ENCODE measurements around the gene DCAF11.

DCAF11 gene

DNA sequence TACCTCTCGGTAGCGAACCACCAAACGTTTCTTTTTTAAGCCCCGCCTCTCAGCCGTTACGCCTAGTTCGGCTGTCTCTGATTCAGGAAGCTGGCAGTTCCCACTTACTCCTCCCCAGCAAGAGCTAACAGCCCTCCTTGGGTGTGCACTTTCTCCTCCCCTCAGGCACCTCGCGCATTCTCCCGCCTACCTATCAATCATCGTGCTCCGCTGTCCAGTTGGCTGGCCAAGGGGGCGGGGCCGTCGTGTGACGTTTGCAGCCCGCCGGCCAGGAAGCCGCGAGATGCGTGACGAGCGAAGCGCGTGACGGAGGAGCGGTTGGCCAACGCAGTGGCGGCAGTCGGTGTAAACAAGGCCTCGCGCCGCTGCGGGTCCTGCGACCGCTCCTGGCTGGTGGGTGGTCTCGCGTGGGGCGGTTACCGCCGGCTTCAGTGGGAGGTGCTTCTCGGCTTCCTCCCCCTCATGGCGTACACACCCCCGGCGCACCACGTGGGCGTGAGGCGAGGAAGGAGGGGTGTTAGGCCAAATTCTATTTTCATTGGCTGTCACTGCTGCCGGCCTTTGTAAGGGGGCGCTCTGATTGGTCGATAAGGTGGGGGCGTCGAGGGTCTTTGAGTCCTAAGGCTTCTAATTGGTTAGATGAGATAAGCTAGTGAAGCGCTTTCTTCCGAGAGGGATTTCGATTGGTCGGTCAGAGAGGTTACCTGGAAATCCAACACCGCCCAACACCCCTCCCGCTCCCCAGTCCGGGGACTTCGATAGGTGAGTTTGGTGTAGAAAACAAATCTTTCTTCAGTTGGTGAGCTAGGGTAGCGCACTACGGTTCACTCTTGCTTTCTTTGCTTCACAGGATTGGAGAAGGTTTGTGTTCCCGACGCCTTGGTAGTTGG, at the start of gene DCAF11, which contains the start of gene NRL:
DCAF11 (plus strand) TSS at position 246 of the 890 bp plus-strand sequence. CDS start 818 bp downstream, outside the sequence.
NRL (minus strand) TSS at position 418 of the 890 bp plus-strand sequence. CDS start 32,101 bp downstream, outside the sequence.
- peak; percentile 100 for DNase-seq

DNA sequence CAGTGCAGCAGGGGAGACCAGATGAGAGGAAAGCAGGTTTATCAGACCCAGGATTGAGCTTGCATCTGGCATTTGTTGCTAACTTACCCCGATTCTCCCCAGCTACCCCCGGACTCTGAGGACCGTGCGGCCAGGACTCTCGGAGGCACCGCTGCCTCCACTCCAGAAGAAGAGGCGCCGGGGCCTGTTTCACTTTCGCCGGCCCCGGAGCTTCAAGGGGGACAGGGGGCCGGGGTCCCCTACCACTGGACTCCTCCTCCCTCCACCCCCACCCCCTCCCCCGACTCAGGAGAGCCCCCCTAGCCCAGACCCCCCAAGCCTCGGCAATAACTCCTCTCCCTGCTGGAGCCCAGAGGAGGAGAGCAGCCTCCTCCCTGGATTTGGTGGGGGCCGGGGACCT, 49.7 kb upstream of the DCAF11 start:
- DNase-seq = no peak

DNA sequence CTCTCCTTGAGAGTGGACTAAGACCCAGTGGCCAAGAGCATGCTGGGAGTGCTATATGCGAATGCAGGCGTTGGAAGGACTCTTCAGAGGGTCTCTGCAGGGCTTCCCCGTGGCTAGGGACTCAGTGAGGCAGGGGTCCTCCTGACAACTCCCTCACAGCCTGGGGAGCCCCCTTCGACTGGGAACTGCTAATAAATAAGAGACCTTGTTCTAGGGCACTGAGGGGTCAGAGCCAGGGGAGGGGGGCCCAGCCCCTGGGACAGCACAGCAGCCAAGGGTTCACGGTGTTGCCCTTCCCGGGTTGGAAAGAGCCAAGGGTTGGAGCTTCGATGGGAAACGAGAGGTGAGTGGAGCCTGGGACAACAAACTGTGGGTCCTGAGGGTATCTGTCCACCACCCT, 49.2 kb upstream of the DCAF11 start:
- DNase-seq = no peak

DNA sequence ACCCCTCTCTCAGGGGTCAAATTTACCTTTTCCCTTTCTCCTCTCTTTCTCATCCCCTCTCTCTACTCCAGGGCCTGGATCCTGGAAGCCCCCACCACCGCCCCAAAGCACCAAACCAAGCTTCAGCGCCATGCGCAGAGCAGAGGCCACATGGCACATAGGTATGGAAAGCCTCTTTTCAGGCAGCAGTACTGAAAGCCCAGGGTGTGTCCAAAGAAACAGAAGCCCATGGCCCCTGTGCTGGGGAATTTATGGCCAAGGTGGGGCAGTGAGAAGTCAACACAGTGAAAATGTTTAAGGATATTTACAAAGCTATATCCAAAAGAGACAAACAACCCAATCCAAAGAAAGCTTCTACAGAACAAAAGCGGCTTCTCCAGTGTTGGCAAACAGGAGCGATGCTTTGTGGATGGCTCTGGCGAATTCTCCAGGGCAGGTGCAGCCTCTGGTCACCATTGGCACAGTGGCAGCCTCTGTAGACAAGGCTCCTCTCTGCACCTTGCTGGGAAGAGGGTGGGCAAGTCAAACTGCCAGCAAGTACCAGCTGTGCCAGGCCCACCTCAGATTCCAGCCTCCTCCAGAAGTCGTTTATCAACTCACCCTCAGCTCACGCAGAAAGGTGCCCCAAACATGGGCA, 48.0 kb upstream of the DCAF11 start:
- no peak for DNase-seq

DNA sequence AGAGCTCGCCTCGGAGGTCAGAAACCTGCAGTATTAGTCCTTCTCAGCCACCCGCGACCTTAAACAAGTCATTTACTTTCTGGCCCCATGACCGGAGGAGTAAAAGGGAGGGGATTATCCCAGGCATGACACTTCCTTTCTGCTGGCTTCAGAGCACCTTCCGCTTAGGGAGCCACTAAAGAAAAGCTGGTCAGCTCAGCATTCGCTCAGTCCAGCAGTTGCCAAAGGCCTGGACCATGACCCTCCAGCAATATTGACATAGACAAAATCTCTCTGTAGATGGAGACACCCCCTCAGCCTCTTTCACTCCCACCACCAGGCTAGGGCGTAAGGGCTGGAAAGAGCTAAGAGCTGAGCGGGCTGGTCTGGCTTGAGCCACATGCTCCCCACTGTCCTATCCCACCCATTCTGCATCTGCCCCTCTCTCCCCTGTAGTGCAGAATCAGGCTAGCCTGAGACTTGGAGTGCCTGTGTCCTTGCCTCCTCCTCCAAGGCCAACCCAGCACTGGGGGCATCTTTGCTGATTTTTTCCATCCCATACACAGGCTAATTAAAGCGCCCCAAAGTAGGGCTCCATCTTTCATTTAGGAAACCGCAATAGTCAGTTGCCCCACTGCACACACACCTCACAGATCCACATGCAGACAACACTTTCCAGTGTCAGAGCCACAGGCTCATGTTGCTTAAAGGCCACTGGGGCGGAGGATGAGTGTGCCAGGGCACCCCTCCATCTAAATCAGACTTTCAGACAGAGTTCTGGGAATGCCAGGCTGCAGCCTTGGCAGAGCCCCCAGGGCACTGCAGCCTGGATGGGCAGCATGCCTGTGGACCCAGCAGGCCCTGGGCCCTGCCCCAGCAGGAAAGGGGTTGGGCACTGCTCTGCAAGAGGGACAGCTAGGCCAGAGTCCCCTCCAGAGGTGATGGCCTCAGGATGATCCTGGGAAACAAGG, 47.2 kb upstream of the DCAF11 start:
- no peak for DNase-seq

DNA sequence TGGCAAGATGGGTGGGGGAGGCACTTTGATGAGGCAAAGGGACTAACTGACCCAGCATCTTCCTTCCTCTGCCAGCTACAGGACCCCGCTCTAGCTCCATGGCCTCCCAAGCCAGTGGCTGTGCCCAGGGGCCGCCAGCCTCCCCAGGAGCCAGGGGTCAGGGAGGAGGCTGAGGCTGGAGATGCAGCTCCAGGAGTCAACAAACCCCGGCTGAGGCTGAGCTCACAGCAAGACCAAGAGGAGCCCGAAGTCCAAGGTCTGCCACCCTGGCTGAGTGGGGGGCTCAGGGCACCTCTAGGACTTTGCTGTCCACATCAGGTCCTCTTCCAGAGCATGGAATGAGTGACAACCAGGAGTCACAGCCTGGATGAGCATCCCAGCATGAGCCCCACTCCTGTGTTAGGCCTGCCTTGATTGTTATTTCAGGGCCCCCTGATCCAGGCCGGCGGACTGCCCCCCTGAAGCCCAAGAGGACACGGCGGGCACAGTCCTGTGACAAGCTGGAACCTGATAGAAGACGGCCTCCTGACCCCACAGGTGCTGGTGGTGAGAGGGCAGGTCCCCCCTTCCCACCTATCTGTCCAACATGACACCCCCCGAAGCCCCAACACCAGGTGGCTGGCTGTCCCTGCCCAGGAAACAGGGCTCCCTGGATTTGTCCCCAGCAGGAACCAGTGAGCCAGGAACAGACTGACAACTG, 45.7 kb upstream of the DCAF11 start:
- DNase-seq = no peak

DNA sequence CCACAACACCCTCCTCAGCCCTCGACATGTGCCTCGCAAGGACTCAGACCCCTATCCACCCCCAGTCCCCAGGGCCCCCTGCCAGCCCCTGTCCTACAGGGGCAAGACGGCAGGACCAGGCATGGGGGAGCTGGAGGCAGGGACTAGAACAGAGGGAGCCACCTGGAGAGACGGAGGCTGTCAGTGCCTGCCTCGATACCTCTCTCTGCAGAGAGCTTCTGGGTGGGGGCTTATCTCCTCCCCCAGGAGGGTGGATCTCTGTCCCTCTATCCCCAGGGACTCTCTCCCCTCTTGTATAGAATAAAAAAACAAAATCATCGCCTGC, 45.2 kb upstream of the DCAF11 start:
- no peak for DNase-seq

DNA sequence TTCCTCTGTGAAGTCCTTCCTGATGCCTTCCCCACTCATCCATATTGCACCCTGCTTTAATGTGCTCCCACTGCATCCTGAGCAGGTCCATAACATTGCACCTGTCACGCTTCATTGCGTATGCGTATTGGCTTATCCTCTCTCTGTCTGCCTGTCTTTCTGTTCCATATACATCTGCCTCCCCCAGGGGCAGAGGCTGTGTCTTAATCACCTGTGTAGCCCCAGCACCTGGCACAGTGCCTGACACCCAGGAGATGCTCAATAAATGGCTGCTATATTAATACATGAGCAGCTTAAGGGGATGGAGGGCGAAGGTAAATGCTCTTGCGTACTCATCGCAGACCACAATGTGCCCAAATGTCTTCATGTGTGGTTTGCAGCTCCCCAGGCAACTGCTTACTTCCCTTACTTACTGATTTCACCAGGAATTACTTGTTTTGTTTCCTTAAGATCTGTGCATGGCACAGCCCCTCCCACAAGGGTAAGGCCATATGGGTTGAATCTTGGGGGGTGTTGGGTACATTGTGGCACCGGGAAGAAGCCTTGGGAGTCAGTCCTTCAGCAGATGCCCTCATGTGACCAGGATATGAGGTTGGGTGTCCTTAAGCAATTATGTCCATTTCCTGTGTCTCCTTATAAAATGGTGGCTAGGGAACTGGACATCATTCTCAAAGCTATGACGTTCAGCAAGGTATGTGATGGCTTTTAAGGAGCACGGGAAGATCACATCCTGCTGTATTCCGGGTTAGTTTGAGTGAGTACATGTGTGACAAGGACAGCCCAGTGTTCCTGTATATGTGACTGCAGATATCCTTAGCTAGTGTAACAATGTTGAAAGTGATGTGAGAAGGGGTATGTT, 44.1 kb upstream of the DCAF11 start:
- DNase-seq = no peak

DNA sequence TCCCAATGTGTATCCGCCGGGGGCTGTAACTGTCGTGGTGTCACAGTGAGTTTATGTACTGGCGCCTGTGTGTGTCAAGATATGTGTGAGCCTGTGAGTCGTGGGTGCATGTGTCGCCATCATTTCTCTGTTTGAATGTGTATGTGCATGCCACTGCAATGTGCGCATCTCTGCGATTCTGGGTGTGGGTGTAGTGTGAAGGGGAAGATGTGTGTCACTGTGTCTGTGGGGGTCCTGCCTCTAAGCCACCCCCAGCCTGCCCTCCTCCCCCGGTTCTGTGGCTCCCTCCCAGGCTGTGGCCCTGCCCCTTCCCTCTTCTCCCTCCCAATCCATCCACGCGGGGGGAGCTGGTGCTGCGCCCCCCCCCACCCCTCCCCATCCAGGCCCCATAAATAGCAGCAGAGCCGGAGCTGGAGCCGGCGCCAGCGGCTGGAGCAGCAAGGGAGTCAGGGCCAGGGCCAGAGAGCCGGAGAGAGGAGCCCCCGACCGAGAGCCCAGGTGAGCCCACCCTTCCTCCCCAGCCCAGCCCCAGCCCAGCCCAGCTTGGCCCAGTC, 43.4 kb upstream of the DCAF11 start, which contains the start of gene CPNE6:
CPNE6 (plus strand) TSS at position 419 of the 554 bp plus-strand sequence. CDS start 1,375 bp downstream, outside the sequence.
- DNase-seq = no peak

DNA sequence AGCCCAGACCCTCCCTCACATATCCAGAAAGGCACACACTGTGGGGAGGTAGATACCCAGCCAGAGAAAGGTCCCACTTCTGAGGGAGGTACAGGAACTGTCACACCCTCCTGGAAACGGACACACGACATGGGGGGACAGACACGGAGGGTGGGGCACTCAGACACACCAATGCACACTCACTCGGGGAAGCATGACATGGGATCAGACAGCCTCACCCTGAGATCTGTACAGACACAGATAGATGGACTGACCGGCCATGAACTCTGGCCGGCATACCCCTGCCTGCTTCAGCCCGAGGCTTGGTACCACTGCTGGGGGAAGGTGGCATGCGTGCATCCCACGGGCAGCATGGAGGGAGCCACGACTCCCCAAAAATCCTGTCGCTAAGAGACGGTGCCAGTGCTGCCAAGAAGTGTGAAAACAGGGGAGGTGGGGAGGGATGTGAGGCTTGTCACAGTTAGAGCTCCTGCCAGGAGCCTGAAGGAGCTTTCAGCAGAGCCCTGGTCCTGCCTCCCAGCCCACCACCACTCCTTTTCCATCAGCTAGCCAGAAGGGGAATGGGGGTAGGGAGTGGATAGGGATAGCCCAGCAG, 42.6 kb upstream of the DCAF11 start:
- no peak for DNase-seq

DNA sequence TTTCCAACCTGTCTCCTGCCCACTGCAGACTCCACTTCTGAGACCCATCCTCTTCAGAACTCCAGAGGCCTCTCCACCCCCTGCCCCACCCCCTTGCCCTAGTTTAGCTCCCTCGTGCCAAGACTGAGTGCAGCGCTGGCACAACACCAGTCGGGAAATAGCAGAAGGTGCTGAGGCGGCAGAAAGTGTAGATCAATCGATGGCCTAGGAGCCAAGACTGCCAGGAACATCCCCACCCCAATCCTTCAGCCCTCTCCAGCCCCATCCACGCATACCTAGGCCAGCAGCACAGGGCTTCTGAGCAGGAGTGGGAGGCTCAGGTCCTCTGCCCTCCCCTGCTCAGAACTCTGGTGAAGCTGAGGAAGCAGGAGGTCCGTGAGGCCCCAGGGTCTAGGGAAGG, 42.1 kb upstream of the DCAF11 start:
- DNase-seq = no peak

DNA sequence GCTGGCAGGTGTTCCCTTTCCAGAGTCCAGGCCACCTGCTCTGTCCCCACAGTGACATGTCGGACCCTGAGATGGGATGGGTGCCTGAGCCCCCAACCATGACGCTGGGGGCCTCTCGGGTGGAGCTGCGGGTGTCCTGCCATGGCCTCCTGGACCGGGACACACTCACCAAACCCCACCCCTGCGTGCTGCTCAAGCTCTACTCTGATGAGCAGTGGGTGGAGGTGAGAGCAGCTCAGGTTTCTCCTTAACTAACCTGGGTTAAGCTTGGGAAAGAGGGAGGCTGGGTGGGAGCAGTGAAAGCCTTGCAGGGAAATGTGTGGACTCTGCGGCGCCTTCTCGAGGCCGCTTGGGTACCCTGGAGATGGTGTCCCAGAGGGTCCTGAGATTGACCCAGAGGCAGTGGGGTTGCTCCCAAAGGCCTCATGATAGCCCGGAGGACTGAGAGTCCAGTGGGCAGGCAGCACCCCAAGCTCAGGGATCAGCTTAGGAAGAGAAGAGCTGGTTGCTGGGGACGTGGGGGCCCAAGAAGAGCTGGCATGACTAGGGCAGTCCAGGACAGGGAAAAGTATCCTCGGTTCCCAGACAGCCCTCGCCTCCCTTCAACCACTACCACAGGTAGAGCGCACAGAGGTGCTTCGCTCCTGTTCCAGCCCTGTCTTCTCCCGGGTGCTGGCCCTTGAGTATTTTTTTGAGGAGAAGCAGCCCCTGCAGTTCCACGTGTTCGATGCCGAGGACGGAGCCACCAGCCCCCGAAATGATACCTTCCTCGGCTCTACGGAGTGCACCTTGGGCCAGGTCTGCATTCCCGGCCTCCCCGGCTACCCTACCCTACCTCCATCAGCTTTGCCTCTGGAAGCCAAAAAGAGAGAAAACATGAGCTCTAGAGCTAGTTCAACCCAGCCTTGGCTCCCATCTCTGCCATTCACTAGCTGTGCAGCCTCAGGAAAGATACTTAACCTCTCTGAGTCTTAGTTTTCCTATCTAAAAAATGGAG, 41.4 kb upstream of the DCAF11 start:
- no peak for DNase-seq

DNA sequence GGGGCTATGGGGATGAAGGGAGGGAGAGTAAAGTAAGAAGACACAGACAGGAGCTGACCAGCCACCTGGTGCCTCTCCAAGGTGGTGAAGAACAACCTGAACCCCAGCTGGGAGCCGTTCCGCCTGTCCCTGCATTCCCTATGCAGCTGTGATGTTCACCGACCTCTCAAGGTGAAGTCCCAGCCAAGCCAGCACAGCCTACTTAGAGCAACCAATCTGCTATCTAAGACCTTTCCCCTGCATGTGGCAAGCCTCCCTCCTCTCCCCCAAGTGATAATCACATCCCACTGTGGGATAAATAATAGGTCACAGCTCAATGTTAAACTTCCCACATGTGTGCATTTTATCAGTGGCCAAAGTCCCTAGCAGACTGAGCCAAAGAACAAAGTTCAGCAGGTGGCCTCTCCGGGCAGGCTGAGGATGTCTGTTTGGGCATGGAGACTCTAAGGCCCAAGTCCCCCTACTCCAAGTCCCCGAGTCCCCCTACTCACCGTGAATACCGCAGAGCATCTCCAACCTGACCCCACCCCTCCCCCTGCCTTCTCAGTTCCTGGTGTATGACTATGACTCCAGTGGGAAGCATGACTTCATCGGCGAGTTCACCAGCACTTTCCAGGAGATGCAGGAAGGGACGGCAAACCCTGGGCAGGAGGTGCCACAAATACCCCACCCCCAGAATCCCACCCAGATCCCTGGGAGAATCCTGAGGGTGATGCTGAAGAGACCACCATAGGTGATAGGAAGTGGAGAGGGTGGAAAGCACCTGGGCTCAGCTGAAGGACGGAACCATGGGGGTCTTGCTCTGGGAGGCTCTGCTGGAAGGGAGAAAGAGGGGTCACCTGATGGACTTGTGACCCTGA, 39.7 kb upstream of the DCAF11 start:
- no peak for DNase-seq

DNA sequence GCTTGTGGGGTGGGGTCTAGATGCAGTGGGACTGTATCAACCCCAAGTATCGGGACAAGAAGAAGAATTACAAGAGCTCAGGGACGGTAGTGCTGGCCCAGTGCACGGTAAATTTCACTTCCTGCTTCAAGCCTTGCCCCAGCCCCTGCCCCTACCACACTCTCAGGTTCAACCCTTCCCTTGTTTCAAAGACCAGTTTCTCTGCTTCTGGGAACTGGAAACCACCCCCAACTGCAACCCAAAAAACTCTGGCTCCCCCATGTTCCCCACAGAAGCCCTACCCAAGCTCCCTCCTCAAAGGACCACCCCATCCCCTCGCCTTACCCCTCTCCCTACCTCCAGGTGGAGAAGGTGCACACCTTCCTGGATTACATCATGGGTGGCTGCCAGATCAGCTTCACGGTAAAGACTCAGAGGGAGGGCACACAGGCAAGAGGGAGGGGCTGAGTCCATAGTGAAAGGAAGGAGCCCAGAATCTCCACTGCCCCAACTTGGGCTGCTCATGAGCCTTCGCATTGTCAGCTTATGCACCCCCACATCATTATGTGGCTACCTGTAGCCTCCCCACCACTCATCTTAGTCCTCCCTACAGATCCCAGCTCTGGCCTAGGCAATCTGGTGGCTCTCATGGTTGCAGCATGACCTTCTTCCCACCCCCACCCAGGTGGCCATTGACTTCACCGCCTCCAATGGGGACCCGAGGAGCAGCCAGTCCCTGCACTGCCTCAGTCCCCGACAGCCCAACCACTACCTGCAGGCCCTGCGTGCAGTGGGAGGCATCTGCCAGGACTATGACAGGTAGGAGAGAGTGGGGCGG, 38.9 kb upstream of the DCAF11 start:
- no peak for DNase-seq

DNA sequence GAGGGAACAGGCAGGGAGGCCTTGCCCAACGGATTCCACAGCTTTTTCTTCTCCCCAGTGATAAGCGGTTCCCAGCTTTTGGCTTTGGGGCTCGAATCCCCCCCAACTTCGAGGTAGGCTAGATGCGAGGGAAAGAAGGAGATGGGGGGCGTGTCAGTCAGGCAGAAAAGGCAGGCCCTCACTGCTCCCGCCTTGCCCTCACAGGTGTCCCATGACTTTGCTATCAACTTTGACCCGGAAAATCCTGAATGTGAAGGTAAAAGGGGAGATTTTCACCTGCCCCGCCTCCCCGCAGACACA, 38.3 kb upstream of the DCAF11 start:
- DNase-seq = no peak

DNA sequence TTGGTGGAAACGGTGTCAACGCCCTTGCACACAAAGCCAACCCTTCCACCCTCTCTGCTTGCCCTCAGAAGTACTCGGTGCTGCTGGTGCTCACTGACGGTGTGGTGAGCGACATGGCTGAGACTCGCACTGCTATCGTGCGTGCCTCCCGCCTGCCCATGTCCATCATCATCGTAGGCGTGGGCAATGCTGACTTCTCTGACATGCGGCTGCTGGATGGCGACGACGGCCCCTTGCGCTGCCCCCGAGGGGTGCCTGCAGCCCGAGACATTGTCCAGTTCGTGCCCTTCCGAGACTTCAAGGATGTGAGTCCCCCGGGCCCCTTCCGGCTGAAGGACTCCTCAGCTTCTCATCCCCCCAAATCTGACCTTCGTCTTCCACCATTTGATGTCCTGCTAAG, 37.5 kb upstream of the DCAF11 start:
- no peak for DNase-seq

DNA sequence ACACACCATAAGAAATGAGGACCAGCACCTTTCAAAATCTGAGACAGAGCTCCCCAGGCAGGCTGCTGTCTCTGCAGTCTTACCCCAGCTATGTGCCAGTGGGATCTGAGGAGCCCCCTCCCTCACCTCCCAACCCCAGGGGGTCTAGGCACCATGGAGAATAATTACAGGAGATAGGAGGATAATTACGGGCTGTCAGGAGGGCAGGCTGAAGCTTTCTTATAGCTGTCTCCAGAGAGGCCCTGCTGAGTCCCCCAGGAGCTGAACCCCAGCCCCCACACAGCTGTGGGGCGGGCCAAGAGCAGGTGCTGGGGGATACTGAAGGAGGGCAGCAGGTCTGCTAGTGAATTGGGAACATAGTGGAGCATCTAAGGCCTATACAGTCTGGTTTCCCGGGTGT, 36.4 kb upstream of the DCAF11 start:
- peak; percentile 69 for DNase-seq
